GM23338 (cell line): ENCODE measurements around the gene CDX1. TPM values are rescaled to one million over a fixed set of nuclear protein-coding genes. Genes with fewer than 3 reads are reported as not detected.

Experiments used
- ATAC-seq: fragments of 200-7000 bp; cut with Tn5 transposase; 3 replicates; pipeline ENCODE4 v1.9.1; 2020
- DNase-seq: peaks from one replicate; pipeline ENCODE4 v3.0.0-alpha.2; 2015; ENCODE audit warnings: low spot score
- H2AFZ ChIP-seq: fragments of 200-600 bp; sonication (generic); 2 replicates; pipeline ENCODE4 v1.8.0; 2016; ENCODE audit warnings: antibody characterized with exemption, mild to moderate bottlenecking, moderate library complexity
- H3F3A ChIP-seq: fragments of 200-600 bp; sonication (generic); replicated peaks from 2 replicates; pipeline ENCODE4 v1.8.0; 2017; ENCODE audit warnings: antibody characterized with exemption, mixed run types, low read depth
- H3K27ac ChIP-seq: fragments of 200-600 bp; sonication (generic); 2 replicates; pipeline ENCODE4 v1.6.1; 2016; ENCODE audit warnings: low read depth
- H3K27me3 ChIP-seq: fragments of 200-600 bp; sonication (generic); 2 replicates; pipeline ENCODE4 v1.8.0; 2016; ENCODE audit warnings: mild to moderate bottlenecking, mixed run types, moderate library complexity; ENCODE audit not compliant: insufficient read depth
- H3K36me3 ChIP-seq: fragments of 200-600 bp; sonication (generic); 2 replicates; pipeline ENCODE4 v1.8.0; 2016; ENCODE audit warnings: mild to moderate bottlenecking; ENCODE audit not compliant: insufficient read depth
- H3K4me1 ChIP-seq: fragments of 200-600 bp; sonication (generic); 2 replicates; pipeline ENCODE4 v1.8.0; 2016; ENCODE audit warnings: mild to moderate bottlenecking, moderate library complexity; ENCODE audit not compliant: insufficient read depth
- H3K4me2 ChIP-seq: fragments of 200-600 bp; sonication (generic); 2 replicates; pipeline ENCODE4 v1.7.1; 2017; ENCODE audit warnings: mixed run types
- H3K4me3 ChIP-seq: fragments of 200-600 bp; sonication (generic); 2 replicates; pipeline ENCODE4 v1.6.1; 2016; ENCODE audit warnings: mixed run types
- H3K79me2 ChIP-seq: fragments of 200-600 bp; sonication (generic); replicated peaks from 2 replicates; pipeline ENCODE4 v1.8.0; 2017; ENCODE audit warnings: mild to moderate bottlenecking; ENCODE audit not compliant: insufficient read depth
- H3K9me2 ChIP-seq: fragments of 200-600 bp; sonication (generic); 2 replicates; pipeline ENCODE4 v1.8.0; 2017; ENCODE audit not compliant: insufficient read depth
- H4K20me1 ChIP-seq: fragments of 200-600 bp; sonication (generic); replicated peaks from 2 replicates; pipeline ENCODE4 v1.8.0; 2017; ENCODE audit warnings: mild to moderate bottlenecking; ENCODE audit not compliant: insufficient read depth
- H3K27ac Mint-ChIP-seq: 2 replicates; pipeline ENCODE4 v1.8.0; 2020; ENCODE audit warnings: inconsistent platforms, mild to moderate bottlenecking, moderate library complexity, mixed read lengths
- H3K27me3 Mint-ChIP-seq: 3 replicates; pipeline ENCODE4 v1.8.0; 2022; ENCODE audit warnings: low read depth, mild to moderate bottlenecking, moderate library complexity, mixed read lengths, inconsistent platforms; ENCODE audit not compliant: insufficient read depth, poor library complexity
- H3K36me3 Mint-ChIP-seq: 3 replicates; pipeline ENCODE4 v1.8.0; 2021; ENCODE audit warnings: low read depth, mild to moderate bottlenecking, inconsistent platforms, moderate library complexity, mixed read lengths
- H3K4me1 Mint-ChIP-seq: 3 replicates; pipeline ENCODE4 v1.8.0; 2020; ENCODE audit warnings: mild to moderate bottlenecking, inconsistent platforms, mixed read lengths
- H3K4me3 Mint-ChIP-seq: 3 replicates; pipeline ENCODE4 v1.8.0; 2021; ENCODE audit warnings: moderate library complexity, mild to moderate bottlenecking, inconsistent platforms, mixed read lengths
- H3K9me3 Mint-ChIP-seq: 3 replicates; pipeline ENCODE4 v1.8.0; 2020; ENCODE audit warnings: moderate library complexity, mild to moderate bottlenecking, inconsistent platforms, mixed read lengths
- EZH2phosphoT487 ChIP-seq: fragments of 200-600 bp; sonication (generic); IDR thresholded peaks from one replicate; pipeline ENCODE4 v1.8.1; 2018; ENCODE audit warnings: antibody characterized with exemption; ENCODE audit not compliant: unreplicated experiment
- POLR2AphosphoS5 ChIP-seq: IDR thresholded peaks from 2 replicates; pipeline ENCODE4 v1.6.1; 2016; ENCODE audit warnings: antibody characterized with exemption, low read depth
- ZNF114 ChIP-seq: fragments of 250-450 bp; sonication (Bioruptor Pico); IDR thresholded peaks from 2 replicates; pipeline ENCODE4 v1.5.0; 2020; ENCODE audit warnings: mild to moderate bottlenecking, moderate library complexity
- ZNF331 ChIP-seq: fragments of 250-450 bp; sonication (Bioruptor Pico); IDR thresholded peaks from 2 replicates; pipeline ENCODE4 v1.5.0; 2020; ENCODE audit warnings: low read depth, mild to moderate bottlenecking, moderate library complexity
- polyA plus RNA-seq: library from polyadenylated mRNA; unstranded; fragments of >200 nt; fragmentation: Nextera tagmentation; extraction: Ambion mirVana; gene quantifications from 2 replicates; pipeline ENCODE4 v1.2.1, GENCODE V29; 2016
- total RNA-seq: library from RNA; depleted of rRNA; stranded (reverse); fragments of >200 nt; shearing (Covaris generic); gene quantifications from 2 replicates; pipeline ENCODE4 v1.2.3, GENCODE V29; 2014
- TF ChIP-seq, protein P1 (sequence below), 2 experiments: fragments of 200-600 bp in 1 of 2; sonication (generic) in 1 of 2; conservative IDR thresholded peaks; 2 replicates each; pipeline versions ENCODE4 v1.5.1 to v1.6.1; 2016 to 2017; ENCODE audit warnings: antibody characterized with exemption in 2 of 2, low read depth in 2 of 2, mild to moderate bottlenecking in 2 of 2, moderate library complexity in 1 of 2
- TF ChIP-seq, protein P2 (sequence below): fragments of 250-450 bp; sonication (Bioruptor Pico); IDR thresholded peaks from 2 replicates; pipeline ENCODE4 v1.5.0; 2020; ENCODE audit warnings: mild to moderate bottlenecking, moderate library complexity

CDX1 gene
- total and polyA plus RNA-seq, 2 experiments from 2014 or later, result not detected

DNA sequence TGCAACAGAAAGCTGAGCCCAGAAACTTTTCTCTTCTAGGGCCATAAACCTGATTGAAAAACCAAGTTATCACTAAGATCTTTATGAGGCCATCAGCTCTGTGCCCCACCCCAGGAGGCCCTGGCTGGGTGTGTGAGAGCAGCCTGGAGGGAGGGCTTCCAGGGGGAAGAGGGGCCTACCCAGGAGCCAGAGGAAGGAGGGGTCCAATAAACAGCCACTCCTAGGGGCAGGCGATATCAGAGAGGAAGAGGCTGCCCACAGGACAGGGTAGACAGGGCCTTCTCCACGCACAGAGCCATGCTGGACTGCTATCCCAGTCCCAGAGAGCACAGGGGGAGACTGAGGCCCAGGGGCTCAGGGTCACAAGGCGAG, 4.5 kb upstream of the CDX1 start (continued):
- TF ChIP-seq, protein P1, sequence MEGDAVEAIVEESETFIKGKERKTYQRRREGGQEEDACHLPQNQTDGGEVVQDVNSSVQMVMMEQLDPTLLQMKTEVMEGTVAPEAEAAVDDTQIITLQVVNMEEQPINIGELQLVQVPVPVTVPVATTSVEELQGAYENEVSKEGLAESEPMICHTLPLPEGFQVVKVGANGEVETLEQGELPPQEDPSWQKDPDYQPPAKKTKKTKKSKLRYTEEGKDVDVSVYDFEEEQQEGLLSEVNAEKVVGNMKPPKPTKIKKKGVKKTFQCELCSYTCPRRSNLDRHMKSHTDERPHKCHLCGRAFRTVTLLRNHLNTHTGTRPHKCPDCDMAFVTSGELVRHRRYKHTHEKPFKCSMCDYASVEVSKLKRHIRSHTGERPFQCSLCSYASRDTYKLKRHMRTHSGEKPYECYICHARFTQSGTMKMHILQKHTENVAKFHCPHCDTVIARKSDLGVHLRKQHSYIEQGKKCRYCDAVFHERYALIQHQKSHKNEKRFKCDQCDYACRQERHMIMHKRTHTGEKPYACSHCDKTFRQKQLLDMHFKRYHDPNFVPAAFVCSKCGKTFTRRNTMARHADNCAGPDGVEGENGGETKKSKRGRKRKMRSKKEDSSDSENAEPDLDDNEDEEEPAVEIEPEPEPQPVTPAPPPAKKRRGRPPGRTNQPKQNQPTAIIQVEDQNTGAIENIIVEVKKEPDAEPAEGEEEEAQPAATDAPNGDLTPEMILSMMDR (conservative IDR thresholded peaks at IDR 0.05; ENCODE audit: low read depth in 2 of 2), result no peak
- TF ChIP-seq EZH2phosphoT487 (no peak), POLR2AphosphoS5 (no peak), ZNF114 (CRISPR knock-in tag) (no peak)
- TF ChIP-seq, protein P2, sequence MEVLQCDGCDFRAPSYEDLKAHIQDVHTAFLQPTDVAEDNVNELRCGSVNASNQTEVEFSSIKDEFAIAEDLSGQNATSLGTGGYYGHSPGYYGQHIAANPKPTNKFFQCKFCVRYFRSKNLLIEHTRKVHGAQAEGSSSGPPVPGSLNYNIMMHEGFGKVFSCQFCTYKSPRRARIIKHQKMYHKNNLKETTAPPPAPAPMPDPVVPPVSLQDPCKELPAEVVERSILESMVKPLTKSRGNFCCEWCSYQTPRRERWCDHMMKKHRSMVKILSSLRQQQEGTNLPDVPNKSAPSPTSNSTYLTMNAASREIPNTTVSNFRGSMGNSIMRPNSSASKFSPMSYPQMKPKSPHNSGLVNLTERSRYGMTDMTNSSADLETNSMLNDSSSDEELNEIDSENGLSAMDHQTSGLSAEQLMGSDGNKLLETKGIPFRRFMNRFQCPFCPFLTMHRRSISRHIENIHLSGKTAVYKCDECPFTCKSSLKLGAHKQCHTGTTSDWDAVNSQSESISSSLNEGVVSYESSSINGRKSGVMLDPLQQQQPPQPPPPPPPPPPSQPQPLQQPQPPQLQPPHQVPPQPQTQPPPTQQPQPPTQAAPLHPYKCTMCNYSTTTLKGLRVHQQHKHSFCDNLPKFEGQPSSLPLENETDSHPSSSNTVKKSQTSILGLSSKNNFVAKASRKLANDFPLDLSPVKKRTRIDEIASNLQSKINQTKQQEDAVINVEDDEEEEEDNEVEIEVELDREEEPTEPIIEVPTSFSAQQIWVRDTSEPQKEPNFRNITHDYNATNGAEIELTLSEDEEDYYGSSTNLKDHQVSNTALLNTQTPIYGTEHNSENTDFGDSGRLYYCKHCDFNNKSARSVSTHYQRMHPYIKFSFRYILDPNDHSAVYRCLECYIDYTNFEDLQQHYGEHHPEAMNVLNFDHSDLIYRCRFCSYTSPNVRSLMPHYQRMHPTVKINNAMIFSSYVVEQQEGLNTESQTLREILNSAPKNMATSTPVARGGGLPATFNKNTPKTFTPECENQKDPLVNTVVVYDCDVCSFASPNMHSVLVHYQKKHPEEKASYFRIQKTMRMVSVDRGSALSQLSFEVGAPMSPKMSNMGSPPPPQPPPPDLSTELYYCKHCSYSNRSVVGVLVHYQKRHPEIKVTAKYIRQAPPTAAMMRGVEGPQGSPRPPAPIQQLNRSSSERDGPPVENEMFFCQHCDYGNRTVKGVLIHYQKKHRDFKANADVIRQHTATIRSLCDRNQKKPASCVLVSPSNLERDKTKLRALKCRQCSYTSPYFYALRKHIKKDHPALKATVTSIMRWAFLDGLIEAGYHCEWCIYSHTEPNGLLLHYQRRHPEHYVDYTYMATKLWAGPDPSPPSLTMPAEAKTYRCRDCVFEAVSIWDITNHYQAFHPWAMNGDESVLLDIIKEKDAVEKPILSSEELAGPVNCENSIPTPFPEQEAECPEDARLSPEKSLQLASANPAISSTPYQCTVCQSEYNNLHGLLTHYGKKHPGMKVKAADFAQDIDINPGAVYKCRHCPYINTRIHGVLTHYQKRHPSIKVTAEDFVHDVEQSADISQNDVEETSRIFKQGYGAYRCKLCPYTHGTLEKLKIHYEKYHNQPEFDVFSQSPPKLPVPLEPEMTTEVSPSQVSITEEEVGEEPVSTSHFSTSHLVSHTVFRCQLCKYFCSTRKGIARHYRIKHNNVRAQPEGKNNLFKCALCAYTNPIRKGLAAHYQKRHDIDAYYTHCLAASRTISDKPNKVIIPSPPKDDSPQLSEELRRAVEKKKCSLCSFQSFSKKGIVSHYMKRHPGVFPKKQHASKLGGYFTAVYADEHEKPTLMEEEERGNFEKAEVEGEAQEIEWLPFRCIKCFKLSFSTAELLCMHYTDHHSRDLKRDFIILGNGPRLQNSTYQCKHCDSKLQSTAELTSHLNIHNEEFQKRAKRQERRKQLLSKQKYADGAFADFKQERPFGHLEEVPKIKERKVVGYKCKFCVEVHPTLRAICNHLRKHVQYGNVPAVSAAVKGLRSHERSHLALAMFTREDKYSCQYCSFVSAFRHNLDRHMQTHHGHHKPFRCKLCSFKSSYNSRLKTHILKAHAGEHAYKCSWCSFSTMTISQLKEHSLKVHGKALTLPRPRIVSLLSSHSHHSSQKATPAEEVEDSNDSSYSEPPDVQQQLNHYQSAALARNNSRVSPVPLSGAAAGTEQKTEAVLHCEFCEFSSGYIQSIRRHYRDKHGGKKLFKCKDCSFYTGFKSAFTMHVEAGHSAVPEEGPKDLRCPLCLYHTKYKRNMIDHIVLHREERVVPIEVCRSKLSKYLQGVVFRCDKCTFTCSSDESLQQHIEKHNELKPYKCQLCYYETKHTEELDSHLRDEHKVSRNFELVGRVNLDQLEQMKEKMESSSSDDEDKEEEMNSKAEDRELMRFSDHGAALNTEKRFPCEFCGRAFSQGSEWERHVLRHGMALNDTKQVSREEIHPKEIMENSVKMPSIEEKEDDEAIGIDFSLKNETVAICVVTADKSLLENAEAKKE (CRISPR knock-in tag), result no peak

DNA sequence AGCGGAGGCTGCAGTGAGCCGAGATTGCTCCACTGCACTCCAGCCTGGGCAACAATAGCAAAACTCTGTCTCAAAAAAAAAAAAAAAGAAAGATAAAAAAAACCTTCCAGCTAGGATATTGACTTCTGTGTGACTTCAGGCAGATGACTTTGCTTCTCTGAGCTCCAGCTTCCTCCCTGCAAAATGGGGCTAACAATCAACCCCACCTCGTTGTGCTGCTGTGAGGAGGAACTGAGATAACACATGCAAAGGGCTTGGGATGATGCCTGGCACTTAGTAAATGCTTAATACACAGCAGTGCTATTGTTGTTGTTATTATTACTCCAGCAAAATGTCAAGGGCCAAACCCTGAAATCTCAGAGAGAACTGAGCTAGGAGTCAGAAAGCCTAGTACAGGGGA, 3.5 kb upstream of the CDX1 start:
- Mint-ChIP-seq H3K36me3 (no peaks in the 10 kb centered on the region), H3K9me3 (no peaks in the 10 kb centered on the region), H3K27ac (no peak overlapping the region), H3K4me3 (no peak overlapping the region), H3K4me1 (peaks cover 29% of the 10 kb centered on the region), H3K27me3 (peaks cover 46% of the 10 kb centered on the region)
- Histone ChIP-seq H3K4me3 (no peak overlapping the region), H3K4me2 (no peak overlapping the region), H3K27me3 (peaks cover 46% of the 10 kb centered on the region), H3K4me1 (no peaks in the 10 kb centered on the region; the same call in 1 of the 2 replicates), H3K27ac (no peak overlapping the region), H3K9me2 (no peaks in the 10 kb centered on the region), H3F3A (peaks cover 8% of the 10 kb centered on the region; the same call in 1 of the 2 replicates), H3K79me2 (no peaks in the 10 kb centered on the region), H3K36me3 (no peaks in the 10 kb centered on the region), H4K20me1 (peaks cover 5% of the 10 kb centered on the region; the same call in 1 of the 2 replicates), H2AFZ (no peak overlapping the region)
- DNase-seq (no peak), ATAC-seq (no peak)
- no peak for TF ChIP-seq POLR2AphosphoS5
- TF ChIP-seq ZNF114 (CRISPR knock-in tag), result no peak
- TF ChIP-seq ZNF331 (CRISPR knock-in tag), result no peak
- TF ChIP-seq, protein P2 (CRISPR knock-in tag), result no peak
